ENCODE results near the gene SLC26A1.

SLC26A1 gene

DNA sequence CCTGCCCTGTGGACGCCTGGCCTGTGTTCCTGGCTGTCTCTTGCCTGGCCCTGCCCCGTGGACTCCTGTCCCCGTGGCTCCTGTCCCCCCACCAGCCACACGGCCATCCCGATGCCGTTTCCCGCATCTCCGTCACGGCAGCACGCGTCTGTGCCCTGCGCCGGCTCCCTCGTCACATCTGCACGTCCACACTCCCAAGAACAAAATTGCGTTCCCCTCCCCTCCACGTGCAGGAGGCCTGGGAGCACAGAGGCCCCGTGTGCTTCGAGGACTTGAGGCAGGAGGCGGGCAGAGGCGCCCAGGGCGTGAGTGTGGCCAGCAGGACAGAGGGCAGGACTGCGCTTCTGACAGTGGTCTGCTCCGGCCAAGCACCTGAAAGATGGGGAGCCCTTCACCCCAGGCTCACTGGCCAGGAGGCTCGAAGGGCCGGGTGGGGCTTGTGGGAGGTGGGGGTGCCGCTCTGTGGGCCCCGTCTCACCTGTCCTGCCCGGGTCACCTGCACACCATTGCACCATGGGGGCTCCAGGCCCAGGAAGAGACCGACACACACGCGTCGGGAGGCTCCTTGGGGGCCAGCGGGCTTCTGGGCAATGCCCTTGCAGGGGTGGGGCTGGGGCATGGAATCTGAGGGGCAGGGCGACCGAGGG is 35.5 kb upstream of the SLC26A1 start:
- DNase-seq (ENCODE audit: low spot score), result no peak

DNA sequence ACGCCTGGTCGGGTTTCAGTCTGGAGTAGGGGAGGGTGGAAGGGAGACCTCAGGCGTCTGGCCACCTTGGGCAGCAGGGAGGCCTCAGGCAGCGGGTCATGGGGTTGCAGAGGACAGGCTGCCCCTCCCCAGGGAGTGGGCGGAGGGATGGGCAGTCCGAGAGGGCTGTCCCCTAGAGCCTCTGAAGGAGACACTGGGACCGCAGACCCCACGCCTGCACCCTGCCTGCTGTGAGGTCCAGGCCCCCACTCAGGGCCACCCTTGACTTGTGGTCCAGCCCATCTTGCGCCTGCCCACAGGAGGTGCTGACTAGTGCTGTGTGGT is 34.7 kb upstream of the SLC26A1 start:
- no peak for DNase-seq (ENCODE audit: low spot score)

DNA sequence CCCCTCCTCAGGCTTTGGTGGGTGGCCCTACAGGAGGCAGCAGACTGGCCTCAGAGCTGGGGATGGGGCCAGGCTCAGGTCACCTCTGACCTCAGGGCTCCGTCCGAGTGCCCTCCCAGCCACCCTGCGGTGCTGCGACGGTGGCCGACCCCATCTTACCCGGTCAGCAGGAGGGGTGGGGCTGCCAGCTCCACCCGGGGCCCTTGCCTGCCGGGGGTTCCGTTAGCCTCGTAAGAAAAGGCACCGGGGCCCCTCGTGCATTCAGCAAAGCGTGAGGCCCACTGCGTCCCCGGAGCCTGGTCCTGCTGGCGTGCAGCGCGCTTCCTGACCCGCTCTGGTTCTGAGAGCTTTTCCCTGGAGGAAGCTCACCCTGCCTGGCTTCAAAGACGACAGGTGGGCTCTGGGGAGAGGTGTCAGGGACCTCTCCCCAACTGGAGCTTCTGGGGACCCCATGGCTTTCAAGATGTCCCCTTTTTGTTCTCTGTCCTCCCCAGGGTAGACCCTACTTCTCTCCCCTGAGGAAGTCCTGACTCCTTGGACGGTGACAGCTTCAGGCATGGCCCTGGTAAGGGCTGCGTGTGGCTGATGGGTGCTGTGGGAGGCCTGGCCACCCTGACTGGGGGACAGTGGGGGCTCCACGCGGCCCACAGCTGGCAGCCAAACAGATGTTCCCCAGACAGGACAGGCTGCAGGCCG is 34.2 kb upstream of the SLC26A1 start:
- no peak for DNase-seq (ENCODE audit: low spot score)

DNA sequence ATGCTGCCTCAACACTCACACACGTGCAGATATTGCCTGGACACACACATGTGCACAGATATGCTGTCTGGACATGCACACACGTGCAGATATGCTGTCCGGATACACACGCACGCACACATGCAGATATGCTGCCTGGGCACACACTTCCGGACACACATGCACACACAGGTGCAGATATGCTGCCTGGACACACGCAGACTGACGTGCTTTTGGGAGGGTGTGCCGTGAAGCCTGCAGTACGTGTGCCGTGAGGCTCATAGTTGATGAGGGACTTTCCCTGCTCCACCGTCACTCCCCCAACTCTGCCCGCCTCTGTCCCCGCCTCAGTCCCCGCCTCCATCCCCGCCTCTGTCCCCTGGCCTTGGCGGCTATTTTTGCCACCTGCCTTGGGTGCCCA is 32.9 kb upstream of the SLC26A1 start:
- no peak for DNase-seq (ENCODE audit: low spot score)

DNA sequence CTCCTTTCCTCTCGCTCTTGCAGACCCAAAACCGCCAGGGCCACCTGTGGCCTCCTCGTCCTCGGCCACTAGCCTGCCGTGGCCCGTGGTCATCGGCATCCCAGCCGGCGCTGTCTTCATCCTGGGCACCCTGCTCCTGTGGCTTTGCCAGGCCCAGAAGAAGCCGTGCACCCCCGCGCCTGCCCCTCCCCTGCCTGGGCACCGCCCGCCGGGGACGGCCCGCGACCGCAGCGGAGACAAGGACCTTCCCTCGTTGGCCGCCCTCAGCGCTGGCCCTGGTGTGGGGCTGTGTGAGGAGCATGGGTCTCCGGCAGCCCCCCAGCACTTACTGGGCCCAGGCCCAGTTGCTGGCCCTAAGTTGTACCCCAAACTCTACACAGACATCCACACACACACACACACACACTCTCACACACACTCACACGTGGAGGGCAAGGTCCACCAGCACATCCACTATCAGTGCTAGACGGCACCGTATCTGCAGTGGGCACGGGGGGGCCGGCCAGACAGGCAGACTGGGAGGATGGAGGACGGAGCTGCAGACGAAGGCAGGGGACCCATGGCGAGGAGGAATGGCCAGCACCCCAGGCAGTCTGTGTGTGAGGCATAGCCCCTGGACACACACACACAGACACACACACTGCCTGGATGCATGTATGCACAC is 31.8 kb upstream of the SLC26A1 start:
- DNase-seq (ENCODE audit: low spot score), result no peak

DNA sequence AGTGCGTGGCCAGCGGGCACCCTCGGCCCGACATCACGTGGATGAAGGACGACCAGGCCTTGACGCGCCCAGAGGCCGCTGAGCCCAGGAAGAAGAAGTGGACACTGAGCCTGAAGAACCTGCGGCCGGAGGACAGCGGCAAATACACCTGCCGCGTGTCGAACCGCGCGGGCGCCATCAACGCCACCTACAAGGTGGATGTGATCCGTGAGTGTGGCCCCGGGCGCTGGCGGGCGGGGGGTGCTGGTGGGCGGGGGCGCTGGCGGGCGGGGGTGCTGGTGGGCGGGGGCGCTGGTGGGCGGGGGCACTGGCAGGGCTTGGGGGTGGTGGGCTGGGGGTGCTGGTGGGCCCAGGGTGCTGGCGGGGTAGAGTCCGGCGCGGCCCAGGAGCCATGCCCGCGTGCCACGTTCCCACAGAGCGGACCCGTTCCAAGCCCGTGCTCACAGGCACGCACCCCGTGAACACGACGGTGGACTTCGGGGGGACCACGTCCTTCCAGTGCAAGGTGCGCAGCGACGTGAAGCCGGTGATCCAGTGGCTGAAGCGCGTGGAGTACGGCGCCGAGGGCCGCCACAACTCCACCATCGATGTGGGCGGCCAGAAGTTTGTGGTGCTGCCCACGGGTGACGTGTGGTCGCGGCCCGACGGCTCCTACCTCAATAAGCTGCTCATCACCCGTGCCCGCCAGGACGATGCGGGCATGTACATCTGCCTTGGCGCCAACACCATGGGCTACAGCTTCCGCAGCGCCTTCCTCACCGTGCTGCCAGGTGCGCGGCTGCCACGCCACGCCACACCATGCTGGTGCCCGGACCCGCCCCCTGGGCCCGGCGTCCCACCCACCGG is 30.9 kb upstream of the SLC26A1 start:
- DNase-seq (ENCODE audit: low spot score), result no peak

DNA sequence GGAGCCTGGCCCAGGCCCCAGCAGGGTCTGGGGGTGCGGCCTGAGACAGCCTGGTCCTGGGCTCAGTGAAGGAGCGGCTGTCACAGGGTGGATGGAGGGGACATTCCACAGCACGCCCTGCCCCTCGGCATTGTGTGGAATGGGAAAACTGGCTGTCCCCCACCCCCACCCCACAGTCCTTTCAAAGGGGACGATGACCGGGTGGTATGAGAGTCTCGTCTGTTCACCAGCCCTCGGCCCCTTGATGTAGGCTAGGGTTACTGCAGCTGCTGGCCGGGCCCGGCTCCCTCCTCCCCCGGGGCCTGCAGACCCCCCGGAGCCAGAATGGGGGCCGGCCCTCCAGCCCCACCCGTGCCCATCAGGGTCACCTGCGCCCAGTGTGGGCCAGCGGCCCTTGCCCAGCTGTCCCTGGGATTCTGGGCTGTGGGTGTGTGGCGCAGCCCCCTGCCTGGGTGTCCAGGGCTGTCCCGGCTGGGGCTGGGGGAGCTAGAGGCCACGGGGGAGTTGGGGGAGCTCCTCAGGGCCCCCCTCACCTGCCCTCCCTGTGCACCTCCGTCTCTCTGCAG is 30.0 kb upstream of the SLC26A1 start:
- DNase-seq (ENCODE audit: low spot score), result no peak

DNA sequence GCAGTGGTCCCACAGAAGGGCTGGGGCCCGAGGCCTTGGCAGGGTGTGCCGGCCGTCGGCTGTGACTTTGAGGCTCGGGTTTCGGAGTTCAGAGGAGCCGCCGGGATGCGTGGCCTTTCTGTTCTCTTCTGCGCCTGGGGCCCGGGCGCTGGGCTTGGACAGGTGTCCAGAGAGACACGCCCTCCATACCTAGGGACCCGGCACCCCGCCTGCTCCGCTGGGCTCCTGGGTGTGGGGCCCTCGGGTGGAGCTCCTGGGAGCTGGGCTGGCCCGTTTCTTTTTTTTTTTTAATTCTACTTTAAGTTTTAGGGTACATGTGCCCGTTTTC is 29.5 kb upstream of the SLC26A1 start:
- DNase-seq (ENCODE audit: low spot score), result no peak

DNA sequence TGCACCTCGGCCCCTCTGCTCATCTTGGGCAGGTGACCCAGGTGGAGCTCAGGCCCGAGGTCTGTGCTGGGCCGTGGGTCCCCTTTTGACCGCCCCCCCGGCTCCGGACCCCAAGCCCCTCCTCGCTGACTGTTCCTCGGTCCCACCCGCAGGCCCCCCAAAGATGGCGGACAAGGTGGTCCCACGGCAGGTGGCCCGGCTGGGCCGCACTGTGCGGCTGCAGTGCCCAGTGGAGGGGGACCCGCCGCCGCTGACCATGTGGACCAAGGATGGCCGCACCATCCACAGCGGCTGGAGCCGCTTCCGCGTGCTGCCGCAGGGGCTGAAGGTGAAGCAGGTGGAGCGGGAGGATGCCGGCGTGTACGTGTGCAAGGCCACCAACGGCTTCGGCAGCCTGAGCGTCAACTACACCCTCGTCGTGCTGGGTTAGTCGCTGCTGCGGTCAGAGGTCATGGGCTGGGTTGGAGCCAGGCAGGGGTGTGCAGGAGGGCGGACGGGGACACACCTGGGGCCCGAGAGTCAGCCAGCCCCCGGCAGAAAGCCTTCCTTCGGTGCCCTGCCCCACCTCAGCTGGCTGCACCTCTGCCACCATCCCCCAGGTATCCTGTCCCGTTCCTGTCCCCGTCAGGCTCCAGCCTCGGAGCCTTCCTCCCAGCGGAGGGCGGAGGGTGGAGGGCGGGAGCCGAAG is 29.0 kb upstream of the SLC26A1 start:
- no peak for DNase-seq (ENCODE audit: low spot score)

DNA sequence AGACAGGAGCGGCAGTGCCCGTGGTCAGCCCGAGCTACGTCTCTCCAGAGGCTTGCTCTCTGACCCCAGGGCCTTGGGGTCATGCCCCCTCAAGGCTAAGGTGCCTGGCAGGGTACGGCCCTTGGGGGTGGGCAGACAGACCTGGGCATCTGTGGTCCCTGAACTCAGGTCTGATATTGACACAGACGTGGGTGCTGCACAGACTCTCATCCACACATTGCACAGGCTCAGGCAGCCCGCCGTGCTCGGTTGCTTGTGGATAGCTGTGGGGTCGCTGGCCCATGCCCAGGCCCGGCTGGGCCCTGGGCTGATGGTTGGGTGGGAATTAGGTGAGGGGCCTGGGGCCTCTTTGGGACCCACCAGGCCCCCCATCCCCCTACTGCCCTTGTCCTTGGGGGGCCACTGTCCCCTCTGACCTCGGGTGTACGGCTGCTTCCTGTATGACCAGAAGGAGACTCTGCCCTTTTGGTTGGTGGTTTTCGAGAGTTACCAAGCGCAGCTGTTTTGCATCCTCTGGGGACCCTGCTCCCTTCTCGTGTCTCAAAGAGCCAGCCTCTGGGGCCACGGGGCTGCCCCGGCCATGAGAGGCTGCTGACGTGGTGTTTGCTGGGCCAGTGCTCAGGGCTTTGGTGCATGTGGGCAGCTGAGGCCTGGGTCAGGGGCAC is 28.3 kb upstream of the SLC26A1 start:
- no peak for DNase-seq (ENCODE audit: low spot score)

DNA sequence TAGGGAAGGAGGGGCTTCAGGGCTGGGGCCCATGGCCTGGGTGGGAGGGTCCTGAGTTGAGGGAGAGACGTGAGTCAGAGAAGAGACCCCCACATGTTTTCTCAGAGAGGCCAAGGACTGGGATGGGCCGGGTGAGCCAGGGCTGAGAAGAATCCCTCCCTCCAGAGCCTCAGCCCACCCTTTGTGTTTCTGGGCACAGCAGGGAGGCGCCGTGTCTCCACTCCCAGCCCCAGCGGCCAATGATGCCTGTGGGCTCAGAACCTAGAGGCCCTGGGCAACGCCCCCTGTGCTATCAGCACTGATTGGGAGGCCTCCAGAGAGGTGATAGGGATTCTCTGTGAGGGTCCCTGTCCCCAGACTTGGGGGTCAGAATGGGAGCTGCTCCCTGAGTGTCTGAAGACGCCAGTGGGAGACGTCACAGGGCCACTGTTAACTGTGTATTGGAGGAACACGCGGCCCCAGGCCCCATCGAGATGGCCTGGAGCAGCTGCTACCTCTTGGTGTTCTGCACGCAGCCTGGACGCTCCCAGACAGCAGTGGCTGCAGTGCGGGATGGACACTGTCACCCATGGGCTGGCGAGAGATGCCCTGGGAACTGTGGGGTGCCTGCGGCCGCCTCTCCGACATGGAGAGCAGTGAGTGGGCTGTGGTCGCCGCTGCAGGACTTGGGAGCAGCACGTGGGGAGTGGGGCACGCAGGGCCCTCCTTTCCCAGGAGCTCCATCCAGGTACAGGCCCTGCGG is 26.7 kb upstream of the SLC26A1 start:
- DNase-seq (ENCODE audit: low spot score), result no peak

DNA sequence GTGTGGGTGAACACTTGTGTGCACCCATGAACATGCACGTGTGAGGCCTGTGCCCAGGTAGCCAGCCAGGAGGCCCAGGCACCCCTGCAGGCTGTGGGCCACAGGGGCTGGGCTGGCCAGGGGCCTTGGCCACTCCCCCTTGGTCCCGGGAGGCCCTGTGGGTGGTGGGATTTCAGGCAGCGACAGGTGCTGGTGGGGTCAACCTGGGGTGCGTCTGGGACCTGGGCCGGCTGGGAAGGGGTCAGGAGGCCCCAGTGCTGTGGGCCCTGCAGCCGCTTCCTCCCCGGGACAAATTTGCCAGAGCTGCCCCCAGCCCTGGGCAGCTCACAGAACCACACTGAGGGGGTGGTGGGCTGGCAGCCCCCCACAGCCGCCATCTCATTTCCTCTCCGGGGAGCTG is 26.1 kb upstream of the SLC26A1 start:
- no peak for DNase-seq (ENCODE audit: low spot score)

DNA sequence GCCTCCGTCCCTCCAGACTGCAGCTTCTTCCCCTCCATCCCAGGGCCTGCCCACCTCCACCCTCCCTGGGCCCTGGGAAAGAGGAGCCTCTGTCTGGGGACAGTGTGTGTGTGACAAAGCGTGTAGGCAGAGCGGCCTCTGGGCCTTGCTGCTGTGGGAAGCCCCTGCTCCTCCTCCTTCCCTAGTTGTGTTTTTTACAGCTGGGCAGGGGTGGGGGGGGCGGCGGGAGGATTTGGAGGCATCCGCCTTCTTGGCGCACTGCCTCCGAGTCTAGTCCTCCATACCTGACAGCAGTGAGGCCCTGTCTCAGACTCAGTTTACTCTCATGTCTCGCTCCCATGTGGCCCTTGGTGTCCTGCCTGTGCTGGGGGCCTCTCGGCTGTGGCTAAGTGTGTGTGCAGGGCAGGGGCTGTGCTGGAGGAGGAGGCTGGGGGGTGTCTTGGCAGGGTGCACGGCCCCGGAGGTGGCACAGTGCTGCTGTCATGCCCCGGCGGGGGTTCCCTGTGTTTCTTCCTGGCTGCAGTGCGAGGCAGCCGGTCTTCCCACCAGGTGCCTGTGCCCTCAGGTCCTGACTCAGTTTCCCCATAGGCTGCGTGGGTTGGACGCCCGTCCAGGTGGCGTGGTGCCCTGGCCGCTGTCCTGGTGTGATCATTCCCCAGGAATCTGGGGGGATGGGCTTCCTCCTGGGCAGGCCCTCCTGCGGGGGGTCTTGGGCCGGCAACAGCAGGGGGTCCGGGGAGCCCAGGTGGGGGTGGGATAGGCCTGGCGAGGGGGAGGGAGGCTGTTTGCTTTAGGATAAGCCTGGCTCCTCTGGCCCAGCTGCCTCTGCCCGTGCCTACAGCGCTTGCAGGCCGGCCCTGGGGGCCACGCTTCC is 25.2 kb upstream of the SLC26A1 start:
- DNase-seq (ENCODE audit: low spot score), result no peak

DNA sequence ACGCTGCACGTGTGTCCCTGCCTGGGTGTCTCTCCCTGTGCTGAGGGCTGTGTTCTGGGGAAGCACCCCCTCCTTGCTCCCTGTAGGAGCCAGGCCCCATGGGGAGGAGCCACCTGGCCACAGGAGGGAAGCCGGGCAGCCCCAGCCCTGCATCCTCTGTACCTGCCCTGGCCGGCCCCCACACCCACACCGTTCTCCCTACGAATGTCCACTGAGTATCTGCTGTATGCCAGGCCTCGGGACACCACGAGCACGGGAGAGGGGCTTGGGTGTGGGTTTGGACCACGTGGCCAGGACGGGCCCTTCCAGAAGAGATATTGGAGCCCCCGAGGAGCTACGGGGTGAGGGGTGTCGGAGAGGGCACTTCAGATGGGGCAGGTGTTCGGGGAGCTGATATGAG is 24.5 kb upstream of the SLC26A1 start:
- DNase-seq (ENCODE audit: low spot score), result no peak

DNA sequence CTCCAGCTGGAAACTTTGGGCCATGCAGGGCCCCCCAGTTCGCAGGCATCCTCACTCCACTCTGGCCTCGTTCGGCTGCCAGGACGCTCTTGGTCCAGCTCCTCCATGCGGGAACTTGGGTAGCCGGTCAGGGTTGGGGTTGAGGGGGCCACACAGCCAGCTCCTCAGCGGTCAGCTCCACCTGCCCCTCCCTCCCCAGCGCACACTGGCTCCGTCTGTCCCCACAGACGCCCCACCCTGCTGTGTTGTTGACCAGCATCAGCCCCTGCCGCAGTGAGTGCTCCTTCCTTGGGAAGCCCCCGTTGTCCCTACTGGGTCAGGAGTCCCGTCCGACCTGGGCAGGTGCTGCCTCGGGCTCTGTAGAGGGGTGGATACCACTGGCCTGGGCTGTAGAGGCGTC is 24.0 kb upstream of the SLC26A1 start:
- DNase-seq (ENCODE audit: low spot score), result no peak

DNA sequence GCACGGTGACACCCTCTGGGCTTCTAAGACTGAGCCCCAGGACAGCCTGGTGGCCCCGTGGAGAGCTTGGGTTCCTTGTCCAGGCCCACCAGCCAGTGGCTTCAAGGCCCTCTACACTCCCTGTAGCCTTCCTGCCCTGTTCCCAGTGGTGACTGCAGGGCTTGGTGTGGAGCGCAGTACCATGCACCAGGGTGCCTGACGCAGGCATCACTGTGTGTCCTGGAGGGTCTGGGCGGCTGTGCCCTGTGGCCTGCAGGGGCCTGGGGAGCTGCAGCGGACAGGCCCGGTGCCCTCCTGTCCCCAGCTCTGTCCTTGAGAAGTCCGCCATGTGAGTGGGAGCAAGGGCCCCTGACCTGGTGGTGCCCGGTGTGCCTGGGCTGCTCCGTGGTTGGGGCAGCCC is 22.5 kb upstream of the SLC26A1 start:
- no peak for DNase-seq (ENCODE audit: low spot score)

DNA sequence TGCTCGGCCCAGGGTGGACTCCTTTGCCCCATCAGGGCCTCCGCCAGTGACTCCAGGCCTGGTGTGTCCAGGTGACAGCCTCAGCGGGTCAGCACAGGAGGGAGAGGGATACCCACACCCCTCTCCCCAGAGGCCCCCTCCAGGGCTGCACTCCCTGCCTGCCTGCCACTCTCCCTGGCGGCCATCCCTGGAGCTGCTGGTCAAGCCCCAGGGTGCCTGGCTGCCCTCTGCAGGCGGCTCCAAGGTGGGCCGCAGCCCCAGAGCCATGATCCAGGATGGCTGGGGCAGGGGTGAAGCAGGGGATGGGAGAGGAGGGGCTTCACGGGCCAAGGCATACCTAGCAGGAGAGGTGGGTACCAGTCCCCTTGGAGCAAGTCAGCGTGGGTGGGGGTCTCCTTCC is 22.0 kb upstream of the SLC26A1 start:
- no peak for DNase-seq (ENCODE audit: low spot score)

DNA sequence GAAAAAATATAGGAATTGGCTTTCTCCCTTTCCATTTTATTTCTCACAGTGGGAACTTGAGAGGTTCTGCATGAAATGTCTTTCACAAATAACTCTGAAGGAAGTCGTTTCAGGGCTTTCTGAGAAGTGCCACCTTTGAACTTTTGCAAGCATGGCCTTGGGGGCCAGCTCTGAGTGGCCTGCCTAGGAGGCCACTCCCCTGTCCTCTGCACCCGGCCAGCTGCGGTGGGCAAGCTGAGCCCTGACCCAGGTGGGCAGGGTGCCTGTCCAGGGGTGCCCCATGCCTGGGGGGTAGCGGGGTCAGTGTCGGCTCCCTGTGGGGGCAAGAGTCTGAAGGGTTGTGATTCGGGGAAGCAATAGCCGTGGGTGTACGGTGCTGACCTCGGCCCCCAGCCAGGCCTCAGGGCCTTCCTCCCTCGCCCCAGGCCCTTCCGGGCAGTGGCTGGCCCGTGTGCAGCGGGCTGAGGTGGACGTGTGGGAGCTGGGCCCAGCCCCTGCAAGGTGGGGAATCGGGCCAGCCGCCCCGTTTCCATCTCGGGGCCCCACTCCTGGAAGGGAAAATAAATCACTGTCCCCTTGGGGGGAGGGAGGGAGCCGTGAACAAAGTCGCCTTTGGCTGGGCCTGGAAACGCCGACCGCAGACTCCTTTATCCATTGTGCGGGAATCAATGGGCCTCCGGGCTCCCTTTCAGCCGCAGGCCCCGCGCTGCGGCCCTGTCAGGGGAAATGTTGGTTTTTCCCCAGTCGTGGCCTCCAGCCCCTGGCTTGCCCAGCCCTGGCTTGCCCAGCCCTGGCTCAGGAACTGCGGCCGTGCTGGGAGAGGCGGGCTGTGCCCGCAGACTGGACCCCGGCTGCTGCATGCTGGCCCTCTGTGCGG is 21.3 kb upstream of the SLC26A1 start:
- peak; percentile 85 for DNase-seq (ENCODE audit: low spot score)

Data from Ammon's horn (tissue), 1 donor.